HepG2 (cell line): ENCODE data around the gene POLRMT. TPM values are rescaled to one million over a fixed set of nuclear protein-coding genes. Genes with fewer than 3 reads are reported as not detected.

Experiments used
- ELF3 ChIP-seq: IDR thresholded peaks from 2 replicates; pipeline ENCODE4 v1.6.1; 2016; ENCODE audit warnings: missing genetic modification reagents, missing compliant biosample characterization
- FLYWCH1 ChIP-seq: sonication (generic); formaldehyde crosslinking; IDR thresholded peaks from 2 replicates; pipeline ENCODE4 v1.8.1; 2023; ENCODE audit warnings: mild to moderate bottlenecking, missing genetic modification reagents
- IRX3 ChIP-seq: sonication (generic); formaldehyde crosslinking; IDR thresholded peaks from 2 replicates; pipeline ENCODE4 v1.8.1; 2023; ENCODE audit warnings: mild to moderate bottlenecking, low read depth, missing genetic modification reagents, borderline replicate concordance
- KAT7 ChIP-seq: IDR thresholded peaks from 2 replicates; pipeline ENCODE4 v1.6.1; 2018; ENCODE audit warnings: borderline replicate concordance, missing compliant biosample characterization
- MTF1 ChIP-seq: sonication (generic); formaldehyde crosslinking; IDR thresholded peaks from 2 replicates; pipeline ENCODE4 v1.5.0; 2020; ENCODE audit warnings: missing genetic modification reagents
- NCOR1 ChIP-seq: fragments of 200-600 bp; sonication (generic); IDR thresholded peaks from 2 replicates; pipeline ENCODE4 v1.7.0; 2017; ENCODE audit warnings: antibody characterized with exemption, low read length, borderline replicate concordance
- NR2F6 ChIP-seq, 2 experiments: IDR thresholded peaks; 2 replicates each; pipeline ENCODE4 v1.6.1; 2016; ENCODE audit warnings: antibody characterized with exemption in 1 of 2, mild to moderate bottlenecking in 1 of 2
- NRL ChIP-seq: sonication (generic); formaldehyde crosslinking; IDR thresholded peaks from 2 replicates; pipeline ENCODE4 v1.5.0; 2020; ENCODE audit warnings: missing genetic modification reagents, mild to moderate bottlenecking, moderate library complexity, borderline replicate concordance
- REL ChIP-seq: sonication (generic); formaldehyde crosslinking; conservative IDR thresholded peaks from 2 replicates; pipeline ENCODE4 v1.8.0; 2022; ENCODE audit warnings: mild to moderate bottlenecking, missing genetic modification reagents, moderate library complexity
- SCMH1 ChIP-seq: sonication (generic); formaldehyde crosslinking; IDR thresholded peaks from 2 replicates; pipeline ENCODE4 v1.9.0; 2021; ENCODE audit warnings: missing genetic modification reagents, mild to moderate bottlenecking, borderline replicate concordance
- TEAD2 ChIP-seq: sonication (generic); formaldehyde crosslinking; IDR thresholded peaks from 2 replicates; pipeline ENCODE4 v1.9.0; 2021; ENCODE audit warnings: missing genetic modification reagents
- ZEB1 ChIP-seq: IDR thresholded peaks from 2 replicates; pipeline ENCODE4 v1.6.1; 2012; ENCODE audit warnings: mild to moderate bottlenecking, low read depth, inconsistent platforms; ENCODE audit not compliant: insufficient replicate concordance
- ZNF17 ChIP-seq: sonication (generic); formaldehyde crosslinking; IDR thresholded peaks from 2 replicates; pipeline ENCODE4 v1.5.0; 2020; ENCODE audit warnings: mild to moderate bottlenecking, missing genetic modification reagents
- ZNF329 ChIP-seq: sonication (generic); formaldehyde crosslinking; IDR thresholded peaks from 2 replicates; pipeline ENCODE4 v1.9.0; 2021; ENCODE audit warnings: low read depth, mild to moderate bottlenecking, missing genetic modification reagents
- ZNF605 ChIP-seq: sonication (generic); formaldehyde crosslinking; IDR thresholded peaks from 2 replicates; pipeline ENCODE4 v1.8.0; 2022; ENCODE audit warnings: mild to moderate bottlenecking, missing genetic modification reagents
- ZNF776 ChIP-seq: sonication (generic); formaldehyde crosslinking; IDR thresholded peaks from 2 replicates; pipeline ENCODE4 v1.4.0; 2020; ENCODE audit warnings: mild to moderate bottlenecking, missing genetic modification reagents
- polyA plus RNA-seq, 8 experiments: library from polyadenylated mRNA; depleted of rRNA in 3 of 8; stranded (reverse) in 7 of 8; unstranded in 1 of 8; fragments of >200 nt; fragmentation: Illumina TruSeq in 4 of 8; extraction: Trizol in 4 of 8; gene quantifications; 2 replicates each; pipeline versions ENCODE4 v1.2.1 to v1.2.3, GENCODE V29; 2011 to 2016; ENCODE audit warnings: low read depth in 4 of 8, missing spikeins in 1 of 8, mixed read lengths in 1 of 8; ENCODE audit not compliant: insufficient read depth in 1 of 8
- total RNA-seq, 5 experiments: library from RNA; depleted of rRNA; stranded (reverse); fragments of >200 nt; fragmentation: Illumina TruSeq; extraction: Trizol; gene quantifications; 2 replicates each; pipeline ENCODE4 v1.2.3, GENCODE V29; 2016; ENCODE audit warnings: low read depth in 1 of 5
- TF ChIP-seq, protein P1 (sequence below): sonication (generic); formaldehyde crosslinking; IDR thresholded peaks from 2 replicates; pipeline ENCODE4 v1.5.1; 2020; ENCODE audit warnings: missing genetic modification reagents, mild to moderate bottlenecking, borderline replicate concordance
- TF ChIP-seq, protein P2 (sequence below): sonication (generic); formaldehyde crosslinking; IDR thresholded peaks from 2 replicates; pipeline ENCODE4 v1.4.0; 2020; ENCODE audit warnings: mild to moderate bottlenecking, missing genetic modification reagents, borderline replicate concordance
- TF ChIP-seq, protein P3 (sequence below): sonication (generic); formaldehyde crosslinking; IDR thresholded peaks from 2 replicates; pipeline ENCODE4 v1.4.0; 2020; ENCODE audit warnings: mild to moderate bottlenecking, missing genetic modification reagents
- TF ChIP-seq, protein P4 (sequence below): IDR thresholded peaks from 2 replicates; pipeline ENCODE4 v1.6.1; 2016; ENCODE audit warnings: low read depth, control low read depth

Gene POLRMT
- total and polyA plus RNA-seq, 2 of the 13 experiments (the other 11 are each of a cell fraction or from before 2014, with no cell fraction given) = 78.0 to 101 TPM

DNA sequence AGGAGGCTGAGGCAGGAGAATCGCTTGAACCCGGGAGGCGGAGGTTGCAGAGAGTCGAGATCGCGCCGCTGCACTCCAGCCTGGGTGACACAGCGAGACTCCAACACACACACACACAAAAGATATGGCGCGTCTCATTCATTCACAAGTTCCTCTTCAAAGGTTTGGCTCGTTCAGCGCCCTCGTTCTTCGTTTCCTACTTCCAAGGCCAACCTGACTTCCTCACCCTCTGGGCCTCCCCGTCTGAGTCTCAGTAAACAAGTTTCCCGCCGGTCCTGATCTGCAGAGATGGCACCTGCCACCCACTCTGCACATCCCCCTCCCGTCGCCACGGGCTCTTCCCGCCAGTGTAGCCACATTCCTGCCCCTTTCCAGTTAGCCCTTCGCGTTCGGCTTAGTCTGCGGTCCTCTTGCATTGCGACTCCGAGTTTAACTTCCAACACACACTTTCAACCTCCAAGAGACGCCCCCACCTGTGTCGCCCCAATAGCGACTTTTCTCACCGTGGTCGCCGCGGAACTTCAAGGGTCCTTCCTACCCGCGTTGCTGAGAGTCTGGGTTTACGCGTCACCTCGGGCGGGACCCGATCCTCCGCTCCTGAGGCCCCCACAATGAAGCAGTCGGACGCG lies 62.3 kb downstream of the POLRMT start (continued):
- TF ChIP-seq, protein P1, sequence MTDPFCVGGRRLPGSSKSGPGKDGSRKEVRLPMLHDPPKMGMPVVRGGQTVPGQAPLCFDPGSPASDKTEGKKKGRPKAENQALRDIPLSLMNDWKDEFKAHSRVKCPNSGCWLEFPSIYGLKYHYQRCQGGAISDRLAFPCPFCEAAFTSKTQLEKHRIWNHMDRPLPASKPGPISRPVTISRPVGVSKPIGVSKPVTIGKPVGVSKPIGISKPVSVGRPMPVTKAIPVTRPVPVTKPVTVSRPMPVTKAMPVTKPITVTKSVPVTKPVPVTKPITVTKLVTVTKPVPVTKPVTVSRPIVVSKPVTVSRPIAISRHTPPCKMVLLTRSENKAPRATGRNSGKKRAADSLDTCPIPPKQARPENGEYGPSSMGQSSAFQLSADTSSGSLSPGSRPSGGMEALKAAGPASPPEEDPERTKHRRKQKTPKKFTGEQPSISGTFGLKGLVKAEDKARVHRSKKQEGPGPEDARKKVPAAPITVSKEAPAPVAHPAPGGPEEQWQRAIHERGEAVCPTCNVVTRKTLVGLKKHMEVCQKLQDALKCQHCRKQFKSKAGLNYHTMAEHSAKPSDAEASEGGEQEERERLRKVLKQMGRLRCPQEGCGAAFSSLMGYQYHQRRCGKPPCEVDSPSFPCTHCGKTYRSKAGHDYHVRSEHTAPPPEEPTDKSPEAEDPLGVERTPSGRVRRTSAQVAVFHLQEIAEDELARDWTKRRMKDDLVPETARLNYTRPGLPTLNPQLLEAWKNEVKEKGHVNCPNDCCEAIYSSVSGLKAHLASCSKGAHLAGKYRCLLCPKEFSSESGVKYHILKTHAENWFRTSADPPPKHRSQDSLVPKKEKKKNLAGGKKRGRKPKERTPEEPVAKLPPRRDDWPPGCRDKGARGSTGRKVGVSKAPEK = no peak
- no peak; the same call in 1 of the 2 replicates for TF ChIP-seq ZNF776 (CRISPR knock-in tag)
- TF ChIP-seq ZNF605 (CRISPR knock-in tag) = peak; percentile 41; the same call in 1 of the 2 replicates
- TF ChIP-seq, protein P2, sequence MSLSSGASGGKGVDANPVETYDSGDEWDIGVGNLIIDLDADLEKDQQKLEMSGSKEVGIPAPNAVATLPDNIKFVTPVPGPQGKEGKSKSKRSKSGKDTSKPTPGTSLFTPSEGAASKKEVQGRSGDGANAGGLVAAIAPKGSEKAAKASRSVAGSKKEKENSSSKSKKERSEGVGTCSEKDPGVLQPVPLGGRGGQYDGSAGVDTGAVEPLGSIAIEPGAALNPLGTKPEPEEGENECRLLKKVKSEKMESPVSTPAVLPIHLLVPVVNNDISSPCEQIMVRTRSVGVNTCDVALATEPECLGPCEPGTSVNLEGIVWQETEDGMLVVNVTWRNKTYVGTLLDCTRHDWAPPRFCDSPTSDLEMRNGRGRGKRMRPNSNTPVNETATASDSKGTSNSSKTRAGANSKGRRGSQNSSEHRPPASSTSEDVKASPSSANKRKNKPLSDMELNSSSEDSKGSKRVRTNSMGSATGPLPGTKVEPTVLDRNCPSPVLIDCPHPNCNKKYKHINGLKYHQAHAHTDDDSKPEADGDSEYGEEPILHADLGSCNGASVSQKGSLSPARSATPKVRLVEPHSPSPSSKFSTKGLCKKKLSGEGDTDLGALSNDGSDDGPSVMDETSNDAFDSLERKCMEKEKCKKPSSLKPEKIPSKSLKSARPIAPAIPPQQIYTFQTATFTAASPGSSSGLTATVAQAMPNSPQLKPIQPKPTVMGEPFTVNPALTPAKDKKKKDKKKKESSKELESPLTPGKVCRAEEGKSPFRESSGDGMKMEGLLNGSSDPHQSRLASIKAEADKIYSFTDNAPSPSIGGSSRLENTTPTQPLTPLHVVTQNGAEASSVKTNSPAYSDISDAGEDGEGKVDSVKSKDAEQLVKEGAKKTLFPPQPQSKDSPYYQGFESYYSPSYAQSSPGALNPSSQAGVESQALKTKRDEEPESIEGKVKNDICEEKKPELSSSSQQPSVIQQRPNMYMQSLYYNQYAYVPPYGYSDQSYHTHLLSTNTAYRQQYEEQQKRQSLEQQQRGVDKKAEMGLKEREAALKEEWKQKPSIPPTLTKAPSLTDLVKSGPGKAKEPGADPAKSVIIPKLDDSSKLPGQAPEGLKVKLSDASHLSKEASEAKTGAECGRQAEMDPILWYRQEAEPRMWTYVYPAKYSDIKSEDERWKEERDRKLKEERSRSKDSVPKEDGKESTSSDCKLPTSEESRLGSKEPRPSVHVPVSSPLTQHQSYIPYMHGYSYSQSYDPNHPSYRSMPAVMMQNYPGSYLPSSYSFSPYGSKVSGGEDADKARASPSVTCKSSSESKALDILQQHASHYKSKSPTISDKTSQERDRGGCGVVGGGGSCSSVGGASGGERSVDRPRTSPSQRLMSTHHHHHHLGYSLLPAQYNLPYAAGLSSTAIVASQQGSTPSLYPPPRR (CRISPR knock-in tag) = no peak
- TF ChIP-seq, protein P3, sequence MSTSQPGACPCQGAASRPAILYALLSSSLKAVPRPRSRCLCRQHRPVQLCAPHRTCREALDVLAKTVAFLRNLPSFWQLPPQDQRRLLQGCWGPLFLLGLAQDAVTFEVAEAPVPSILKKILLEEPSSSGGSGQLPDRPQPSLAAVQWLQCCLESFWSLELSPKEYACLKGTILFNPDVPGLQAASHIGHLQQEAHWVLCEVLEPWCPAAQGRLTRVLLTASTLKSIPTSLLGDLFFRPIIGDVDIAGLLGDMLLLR = no peak
- TF ChIP-seq ZEB1 = no peak
- TF ChIP-seq ELF3 (CRISPR knock-in tag) = no peak
- TF ChIP-seq ZNF329 (CRISPR knock-in tag) = peak; percentile 65; the same call in 1 of the 2 replicates
- TF ChIP-seq NCOR1 = no peak; the same call in 1 of the 2 replicates
- no peak for TF ChIP-seq IRX3 (CRISPR knock-in tag)
- TF ChIP-seq FLYWCH1 (CRISPR knock-in tag) = peak; percentile 49; the same call in 1 of the 2 replicates
- TF ChIP-seq TEAD2 (CRISPR knock-in tag) = no peak
- no peak for TF ChIP-seq KAT7
- TF ChIP-seq MTF1 = no peak
- no peak for TF ChIP-seq SCMH1 (CRISPR knock-in tag)
- peak; percentile 85; the same call in 1 of the 2 replicates for TF ChIP-seq NRL (CRISPR knock-in tag)
- TF ChIP-seq, protein P4, sequence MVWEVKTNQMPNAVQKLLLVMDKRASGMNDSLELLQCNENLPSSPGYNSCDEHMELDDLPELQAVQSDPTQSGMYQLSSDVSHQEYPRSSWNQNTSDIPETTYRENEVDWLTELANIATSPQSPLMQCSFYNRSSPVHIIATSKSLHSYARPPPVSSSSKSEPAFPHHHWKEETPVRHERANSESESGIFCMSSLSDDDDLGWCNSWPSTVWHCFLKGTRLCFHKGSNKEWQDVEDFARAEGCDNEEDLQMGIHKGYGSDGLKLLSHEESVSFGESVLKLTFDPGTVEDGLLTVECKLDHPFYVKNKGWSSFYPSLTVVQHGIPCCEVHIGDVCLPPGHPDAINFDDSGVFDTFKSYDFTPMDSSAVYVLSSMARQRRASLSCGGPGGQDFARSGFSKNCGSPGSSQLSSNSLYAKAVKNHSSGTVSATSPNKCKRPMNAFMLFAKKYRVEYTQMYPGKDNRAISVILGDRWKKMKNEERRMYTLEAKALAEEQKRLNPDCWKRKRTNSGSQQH (CRISPR knock-in tag) = peak; percentile 66; the same call in 1 of the 2 replicates
- no peak; the same call in 1 of the 2 replicates for TF ChIP-seq NR2F6 (IDR thresholded peaks at IDR 0.05)
- peak; percentile 45; the same call in 1 of the 2 replicates for TF ChIP-seq NR2F6 (CRISPR knock-in tag; IDR thresholded peaks at IDR 0.05)
- no peak for TF ChIP-seq ZNF17 (CRISPR knock-in tag)
- 0 out of 2 replicates have a peak, but pooled peaks have one; percentile 53 for TF ChIP-seq REL (CRISPR knock-in tag)
